ENCODE data around the gene IFI6.
"Not testable (repeated sequence)": the region's sequence is repeated elsewhere in the genome, so short reads cannot be mapped to it uniquely, and the experiment has no call there.

Gene IFI6, protein sequence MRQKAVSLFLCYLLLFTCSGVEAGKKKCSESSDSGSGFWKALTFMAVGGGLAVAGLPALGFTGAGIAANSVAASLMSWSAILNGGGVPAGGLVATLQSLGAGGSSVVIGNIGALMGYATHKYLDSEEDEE

DNA sequence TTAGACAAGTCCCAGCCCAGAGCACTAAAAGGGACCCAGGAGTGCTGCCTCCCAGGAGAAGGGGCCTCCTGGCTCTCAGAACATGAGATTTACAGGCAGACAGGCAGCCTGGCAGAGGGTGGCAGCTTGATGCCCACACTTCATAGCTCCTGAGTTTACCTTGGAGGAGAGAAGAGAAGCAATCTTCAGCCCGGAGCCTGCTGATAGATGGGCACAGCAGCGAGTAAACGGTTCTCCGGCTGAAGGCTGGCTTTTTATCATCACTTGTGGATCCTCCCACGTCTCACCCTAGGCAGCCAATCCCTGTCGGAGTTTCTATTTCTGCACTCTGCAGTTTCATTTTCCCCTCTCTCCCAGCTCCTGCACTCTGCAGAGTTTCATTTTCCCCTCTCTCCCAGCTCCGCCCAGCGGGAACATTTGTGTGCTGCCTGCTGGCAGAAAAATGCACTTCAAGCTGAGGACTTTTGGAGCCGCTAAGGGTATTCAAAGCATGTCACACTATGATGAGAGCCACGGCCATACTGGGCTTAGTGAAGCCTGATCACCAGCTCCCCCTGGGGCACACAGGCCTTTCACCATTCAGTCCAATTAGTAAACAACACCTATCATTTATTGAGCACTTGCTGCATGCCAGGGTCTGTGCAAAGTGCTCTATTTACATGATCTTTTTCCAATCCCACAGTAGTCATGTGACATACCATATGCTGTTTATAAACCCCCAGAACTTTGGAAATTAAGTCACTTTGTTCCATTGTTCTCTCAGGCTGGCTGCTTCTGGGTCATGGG lies at the start of gene IFI6:
IFI6 (minus strand) TSS at position 229 of the 786 bp plus-strand sequence. CDS start 2,878 bp downstream, outside the sequence.
- peak; percentile 97 for DNase-seq

DNA sequence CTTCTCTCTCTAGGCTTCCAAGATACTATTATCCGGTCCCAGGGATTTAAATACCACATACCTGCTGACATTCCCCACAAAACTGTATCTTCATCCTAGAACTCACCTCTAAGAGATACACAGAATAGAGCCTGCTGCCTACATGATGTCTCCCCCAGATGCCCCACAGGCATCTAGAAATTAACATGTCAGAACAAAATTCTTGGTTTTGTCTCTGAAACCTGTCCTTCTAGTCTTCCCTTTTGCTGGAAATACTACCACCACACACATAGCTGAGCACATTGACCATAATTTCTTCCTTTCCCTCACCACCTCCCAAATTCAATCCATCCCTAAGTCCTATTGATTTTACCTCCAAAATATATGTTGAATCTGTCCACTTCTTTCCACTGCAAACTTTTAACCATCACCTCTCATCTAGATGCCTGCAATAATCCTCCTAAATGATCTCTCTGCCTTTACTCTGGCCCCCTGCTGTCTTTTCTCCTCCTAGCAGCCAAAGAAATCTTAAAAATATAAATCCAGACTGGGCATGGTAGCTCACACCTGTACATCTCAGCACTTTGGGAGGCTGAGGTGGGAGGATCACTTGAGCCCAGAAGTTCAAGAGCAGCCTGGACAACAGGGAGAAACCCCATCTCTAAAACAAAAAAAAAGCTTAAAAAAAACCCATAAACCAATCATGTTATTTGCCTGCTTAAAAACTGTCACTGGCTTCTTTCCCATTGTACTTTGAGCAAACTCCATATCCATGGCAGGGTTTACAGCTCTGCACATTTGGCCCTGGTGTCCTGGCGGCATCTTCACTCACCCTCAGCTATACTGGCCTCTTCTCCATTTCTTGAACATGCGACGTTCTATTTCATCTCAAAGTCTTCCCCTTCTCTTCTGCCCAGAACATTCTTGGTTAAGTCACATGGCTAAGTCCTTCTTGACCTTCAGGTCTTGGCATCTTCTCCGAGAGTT lies 47.6 kb upstream of the IFI6 start:
- peak; percentile 56 for DNase-seq

DNA sequence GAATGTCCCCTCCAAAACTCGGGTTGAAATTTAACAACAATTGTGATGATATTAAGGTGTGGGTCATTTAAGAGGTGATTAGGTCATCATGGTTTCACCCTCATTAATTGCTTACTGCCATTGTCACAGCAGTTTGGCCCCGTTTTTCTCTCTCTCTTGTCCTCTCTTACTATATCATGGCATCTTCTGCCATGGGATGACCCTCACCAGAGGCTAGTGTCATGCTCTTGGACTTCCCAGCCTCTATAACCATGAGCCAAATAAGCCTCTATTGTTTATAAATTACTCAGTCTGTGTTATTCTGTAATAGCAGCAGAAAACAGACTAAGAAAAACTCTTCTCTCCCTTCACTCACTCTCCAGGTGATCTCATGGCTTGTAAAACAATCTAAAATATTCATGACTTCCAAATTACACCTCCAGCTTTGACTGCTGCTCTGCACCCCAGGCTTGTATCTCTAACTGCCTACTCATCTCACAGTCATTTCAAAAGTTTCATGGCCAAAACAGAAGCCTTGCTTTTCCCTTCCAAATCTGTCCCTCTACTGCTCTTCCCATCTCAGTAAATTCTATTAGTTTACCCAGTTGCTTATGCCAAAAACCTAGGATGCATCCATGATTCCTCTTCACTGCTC lies 44.4 kb upstream of the IFI6 start:
- no peak for DNase-seq

DNA sequence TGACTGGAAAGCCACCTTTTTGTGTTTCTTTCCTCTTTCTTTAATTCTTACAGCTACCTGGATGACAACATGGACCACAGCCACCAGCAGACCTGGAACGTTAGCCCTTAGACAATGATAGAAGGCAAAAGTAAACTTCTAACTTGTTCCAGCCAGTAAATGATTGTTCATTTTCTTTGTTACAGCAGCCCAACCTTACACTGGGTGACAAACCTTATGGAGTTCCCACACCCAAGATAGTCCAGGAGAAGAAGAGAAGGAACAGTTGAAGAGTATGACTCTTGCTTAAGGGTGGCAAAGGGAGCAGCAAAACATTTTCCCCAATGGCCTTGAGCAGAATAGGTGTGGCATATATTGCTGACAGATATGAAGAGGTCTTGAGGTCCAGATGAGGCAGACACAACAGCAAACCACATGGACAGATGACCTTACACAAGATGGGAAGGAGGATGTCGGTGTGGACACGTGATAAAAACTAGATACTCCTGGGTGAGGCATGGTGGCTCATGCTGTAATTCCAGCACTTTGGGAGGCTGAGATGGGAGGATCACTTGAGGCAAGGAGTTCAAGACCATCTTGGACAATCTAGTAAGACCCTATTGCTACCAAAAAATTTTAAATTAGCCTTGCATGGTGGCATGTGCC lies 42.0 kb upstream of the IFI6 start:
- DNase-seq = peak; percentile 18

DNA sequence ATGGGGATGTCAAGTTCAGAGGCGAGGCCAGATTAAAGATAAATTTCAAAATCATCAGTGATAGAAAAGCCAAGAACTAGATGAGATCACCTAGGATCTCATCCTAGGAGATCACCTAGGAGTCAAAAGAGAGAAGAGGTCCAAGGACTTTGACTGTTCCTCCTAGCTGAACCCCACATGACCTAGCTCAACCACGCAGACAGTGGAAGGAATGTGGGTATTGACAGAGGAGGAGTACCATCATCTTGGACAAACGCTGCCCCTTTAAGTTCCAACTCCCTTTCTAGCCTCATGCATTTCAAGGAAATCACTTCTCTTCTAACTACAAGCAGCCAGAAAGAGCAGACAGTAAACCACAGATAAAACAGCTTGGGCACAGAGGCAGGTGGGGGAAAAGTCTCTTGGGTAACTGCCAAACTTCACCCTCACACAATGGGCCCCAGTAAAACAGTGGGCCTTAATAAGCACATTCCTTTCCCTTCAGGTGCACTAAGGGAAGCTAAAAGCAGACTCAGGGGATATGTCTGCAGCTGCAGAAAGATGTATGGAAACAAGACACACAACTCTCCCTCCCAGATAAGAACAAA lies 41.2 kb upstream of the IFI6 start:
- DNase-seq = peak; percentile 85

DNA sequence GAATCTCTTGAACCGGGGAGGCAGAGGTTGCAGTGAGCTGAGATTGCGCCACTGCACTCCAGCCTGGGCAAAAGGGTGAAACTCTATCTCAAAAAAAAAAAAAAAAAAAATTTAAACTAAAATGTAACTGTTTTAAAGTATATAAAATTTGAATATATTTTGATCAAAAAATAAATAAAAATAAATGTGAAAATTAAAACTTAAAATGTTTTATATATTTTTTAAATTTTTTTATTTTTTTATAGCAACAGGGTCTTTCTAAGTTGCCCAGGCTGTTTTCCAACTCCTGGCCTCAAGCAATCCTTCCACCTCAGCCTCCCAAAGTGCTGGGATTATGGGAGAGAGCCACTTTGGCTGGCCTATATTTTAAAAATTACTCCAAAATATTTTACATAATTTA lies 38.6 kb upstream of the IFI6 start:
- DNase-seq = no peak

DNA sequence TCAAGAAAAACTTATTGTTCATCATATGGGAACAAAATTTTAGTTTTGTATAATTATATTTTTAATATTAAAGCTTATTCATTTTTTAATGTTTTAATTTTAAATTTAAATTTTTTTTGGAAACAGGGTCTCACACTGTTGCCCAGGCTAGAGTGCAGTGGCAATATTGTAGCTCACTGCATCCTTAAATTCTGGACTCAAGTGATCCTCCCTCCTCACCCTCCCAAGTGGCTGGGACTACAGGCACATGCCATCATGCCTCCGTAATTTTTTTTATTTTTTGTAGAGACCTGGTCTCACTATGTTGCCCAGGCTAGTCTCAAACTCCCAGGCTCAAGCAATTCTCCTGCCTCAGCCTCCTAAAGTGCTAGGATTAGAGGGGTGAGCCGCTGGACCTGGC lies 33.6 kb upstream of the IFI6 start:
- no peak for DNase-seq

DNA sequence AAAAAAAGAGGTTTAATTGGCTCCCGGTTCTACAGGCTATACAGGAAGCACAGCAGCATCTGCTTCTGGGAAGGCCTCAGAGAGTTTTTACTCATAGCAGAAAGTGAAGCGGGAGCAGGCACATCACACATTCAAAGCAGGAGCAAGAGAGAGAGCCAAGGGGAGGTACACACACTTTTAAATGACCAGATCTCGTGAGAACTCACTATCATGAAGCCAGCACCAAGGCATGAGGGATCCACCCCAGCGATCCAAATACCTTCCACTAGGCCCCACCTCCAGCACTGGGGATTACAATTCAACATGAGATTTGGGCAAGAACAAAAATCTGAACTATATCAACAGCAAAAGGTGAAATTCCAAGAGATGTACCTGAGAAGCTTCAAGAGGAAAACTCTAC lies 33.0 kb upstream of the IFI6 start:
- no peak for DNase-seq

DNA sequence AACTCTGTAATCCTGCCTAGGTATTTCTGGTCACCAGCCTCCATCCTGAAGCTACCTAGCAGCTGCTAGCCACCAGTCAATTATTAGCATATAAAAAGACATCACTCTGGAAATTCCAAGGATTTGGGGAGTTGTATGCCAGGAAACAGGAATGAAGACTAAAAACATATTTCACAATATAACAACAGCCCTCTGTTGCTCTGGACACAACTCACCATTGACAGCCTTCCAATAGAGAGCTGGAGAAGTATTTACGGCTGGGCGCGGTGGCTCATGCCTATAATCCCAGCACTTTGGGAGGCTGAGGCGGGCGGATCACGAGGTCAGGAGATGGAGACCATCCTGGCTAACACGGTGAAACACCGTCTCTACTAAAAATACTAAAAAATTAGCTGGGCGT lies 24.8 kb upstream of the IFI6 start:
- DNase-seq = not testable (repeated sequence)

DNA sequence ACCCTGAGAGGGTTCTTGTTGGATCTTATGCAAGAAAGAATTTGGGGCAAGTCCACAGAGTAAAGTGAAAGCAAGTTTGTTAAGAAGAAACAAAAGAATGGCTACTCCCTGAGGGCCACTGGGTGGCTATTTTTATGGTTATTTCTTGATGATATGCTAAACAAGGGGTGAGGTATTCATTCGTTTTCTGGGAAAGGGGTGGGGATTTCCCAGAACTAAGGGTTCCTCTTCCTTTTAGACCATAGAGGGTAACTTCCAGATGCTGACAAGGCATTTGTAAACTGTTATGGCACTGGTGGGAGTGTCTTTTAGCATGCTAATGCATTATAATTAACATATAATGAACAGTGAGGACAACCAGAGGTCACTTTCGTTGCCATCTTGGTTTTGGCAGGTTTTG lies 18.2 kb upstream of the IFI6 start:
- no peak for DNase-seq

DNA sequence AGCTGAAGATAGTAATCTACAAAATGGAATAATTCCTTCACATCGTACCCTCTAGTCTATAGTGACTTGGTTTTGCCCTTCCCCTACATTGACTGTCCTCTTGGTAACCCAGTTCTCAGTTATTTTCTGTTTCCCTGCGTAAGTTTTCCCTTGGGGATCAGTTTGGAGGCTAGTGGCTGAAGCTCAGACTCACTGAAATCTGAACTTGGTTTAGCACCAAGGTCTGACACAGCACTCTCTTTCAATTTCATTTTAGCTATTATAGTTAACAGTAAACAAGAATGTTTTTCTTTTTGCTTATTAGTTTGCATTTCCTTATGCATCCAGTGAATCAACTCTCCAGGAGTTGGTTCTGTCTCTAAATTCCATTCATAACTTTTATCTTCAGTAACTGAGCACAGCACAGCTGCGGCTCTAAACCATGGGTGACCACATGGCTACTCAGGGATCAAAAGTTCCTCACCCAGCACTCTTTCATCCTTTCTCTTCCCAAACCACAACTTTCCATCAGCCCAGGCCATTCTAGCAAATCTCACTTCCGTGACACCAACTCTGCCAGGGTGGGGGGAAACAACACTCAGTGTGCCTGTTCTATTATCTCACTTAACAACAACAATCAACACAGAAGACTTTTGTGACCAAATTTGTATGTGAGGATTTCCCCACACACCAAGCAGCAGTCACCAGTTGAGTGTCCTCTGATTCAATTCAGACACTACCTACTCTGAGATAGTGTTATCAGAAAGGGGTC lies 17.6 kb upstream of the IFI6 start:
- no peak for DNase-seq

DNA sequence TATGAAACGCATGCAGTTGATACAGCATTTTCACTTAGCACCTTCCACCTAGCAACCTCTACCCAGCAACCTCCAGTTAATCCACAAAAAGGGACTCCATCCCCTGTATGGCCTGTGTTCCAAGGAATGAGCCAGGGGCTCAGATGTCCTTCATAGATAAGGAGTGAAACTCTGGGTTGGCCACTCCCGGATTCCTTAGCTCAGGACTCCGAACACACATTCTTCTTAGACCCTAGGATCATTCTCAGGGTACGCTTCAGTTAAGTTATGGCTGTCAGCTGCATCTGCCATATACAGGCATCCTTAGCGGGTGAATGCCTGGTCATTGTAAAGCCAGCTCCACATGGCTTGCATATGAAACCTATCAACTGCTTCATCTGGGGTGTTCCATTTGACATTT lies 15.9 kb upstream of the IFI6 start:
- DNase-seq = no peak

DNA sequence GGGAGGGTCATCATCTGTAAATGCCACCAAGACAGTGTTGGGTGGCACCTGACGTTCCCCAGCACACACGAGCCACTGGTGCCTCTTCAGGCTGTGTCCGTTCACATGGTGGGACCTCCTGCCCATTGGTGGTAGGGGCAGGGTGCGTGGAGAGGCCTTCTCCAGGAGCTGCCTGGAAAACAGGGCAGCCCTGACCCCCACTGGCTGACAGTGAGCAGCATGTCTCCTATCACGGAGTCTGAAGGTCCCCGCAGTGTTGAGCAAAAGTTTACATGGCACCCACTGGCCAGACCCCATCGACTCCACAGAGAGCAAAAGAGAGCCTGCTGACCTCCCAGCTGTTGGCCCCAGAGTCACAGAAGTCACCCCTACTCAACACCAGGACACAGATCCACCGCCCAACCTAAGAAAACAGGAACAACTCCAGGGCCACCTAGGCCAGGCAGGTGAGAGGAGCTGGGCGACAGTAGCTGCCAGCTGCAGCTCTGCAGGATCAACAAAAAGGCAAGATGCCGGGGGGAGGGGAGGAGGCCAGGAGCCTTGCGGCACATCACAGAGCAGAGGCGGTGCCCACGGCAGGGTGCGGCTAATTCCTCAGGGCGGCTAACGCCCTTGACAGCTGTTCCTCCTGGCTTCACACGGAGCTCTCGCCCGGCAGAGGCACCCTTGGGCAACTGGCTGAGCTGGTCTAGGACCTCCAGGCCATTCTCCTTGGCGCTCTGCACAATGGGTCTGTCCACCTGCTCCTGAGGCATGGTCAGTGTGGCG lies 14.4 kb upstream of the IFI6 start:
- peak; percentile 87 for DNase-seq

DNA sequence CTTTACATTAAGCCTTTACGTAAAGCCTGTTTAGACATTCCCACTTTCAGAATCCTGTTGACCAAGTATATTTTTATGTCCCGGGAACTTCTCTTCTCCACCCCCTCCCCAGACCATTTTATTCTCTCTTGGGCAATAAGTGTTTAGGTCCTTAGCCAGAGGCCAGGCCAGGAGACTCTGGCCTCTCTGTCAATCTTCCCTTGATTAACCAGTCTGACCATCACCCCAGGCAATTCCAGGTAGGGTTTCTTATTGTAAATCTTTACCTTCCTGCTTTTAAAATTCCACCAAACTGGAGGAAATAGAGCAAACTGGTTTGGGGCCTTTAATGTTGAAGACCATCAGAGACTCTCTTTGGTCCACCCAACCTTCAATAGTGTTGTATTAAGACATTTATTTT lies 12.2 kb upstream of the IFI6 start:
- DNase-seq = no peak

DNA sequence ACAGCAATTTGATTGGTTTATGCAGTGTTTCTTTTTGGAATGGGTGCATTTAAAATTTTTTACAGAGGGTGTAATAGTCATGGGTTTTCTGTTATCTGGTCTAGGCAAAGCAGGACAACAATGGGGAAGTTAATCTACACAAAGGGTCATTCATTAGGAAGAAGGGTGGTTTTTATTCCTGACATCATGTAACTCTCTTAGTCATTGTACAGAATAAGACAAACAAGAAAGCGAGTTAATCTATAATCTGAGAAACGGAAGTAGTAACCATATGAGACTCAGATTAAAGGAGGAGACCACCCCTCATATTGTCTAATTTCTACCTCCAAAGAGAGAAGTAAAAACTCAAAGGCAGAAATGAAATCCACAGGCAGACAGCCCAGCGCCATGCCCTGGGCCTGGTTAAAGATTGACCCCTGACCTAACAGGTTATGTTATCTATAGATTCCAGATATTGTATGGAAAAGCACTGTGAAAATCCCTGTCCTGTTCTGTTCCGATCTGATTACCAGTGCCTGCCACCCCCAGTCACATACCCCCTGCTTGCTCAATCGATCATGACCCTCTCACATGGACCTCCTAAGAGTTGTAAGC lies 10.5 kb upstream of the IFI6 start:
- DNase-seq = no peak

DNA sequence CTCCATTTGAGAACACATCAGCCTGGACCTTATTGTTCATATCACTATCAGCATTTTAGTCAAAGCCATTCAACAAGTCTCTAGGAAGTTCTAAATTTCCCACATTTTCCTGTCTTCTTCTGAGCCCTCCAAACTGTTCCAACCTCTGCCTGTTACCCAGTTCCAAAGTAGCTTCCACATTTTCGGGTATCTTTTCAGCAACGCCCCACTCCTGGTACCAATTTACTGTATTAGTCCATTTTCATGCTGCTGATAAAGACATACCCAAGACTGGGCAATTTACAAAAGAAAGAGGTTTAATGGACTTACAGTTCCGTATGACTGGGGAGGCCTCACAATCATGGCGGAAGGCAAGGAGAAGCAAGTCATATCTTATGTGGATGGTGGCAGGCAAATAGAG lies 9.6 kb upstream of the IFI6 start:
- DNase-seq = not testable (repeated sequence)

DNA sequence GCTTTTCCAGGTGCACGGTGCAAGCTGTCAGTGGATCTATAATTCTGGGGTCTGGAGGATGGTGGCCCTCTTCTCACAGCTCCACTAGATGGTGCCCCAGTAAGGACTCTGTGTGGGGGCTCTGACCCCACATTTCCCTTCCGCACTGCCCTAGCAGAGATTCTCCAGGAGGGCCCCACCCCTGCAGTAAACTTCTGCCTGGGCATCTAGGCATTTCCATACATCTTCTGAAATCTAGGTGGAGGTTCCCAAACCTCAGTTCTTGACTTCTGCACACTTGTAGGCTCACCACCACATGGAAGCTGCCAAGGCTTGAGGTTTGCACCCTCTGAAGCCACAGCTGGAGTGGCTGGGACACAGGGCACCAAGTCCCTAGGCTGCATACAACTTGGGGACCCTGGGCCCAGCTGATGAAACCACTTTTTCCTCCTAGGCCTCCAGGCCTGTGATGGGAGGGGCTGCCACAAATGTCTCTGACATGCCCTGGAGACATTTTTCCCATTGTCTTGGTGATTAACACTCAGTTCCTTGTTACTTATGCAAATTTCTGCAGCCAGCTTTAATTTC lies 8.3 kb upstream of the IFI6 start:
- DNase-seq = not testable (repeated sequence)

DNA sequence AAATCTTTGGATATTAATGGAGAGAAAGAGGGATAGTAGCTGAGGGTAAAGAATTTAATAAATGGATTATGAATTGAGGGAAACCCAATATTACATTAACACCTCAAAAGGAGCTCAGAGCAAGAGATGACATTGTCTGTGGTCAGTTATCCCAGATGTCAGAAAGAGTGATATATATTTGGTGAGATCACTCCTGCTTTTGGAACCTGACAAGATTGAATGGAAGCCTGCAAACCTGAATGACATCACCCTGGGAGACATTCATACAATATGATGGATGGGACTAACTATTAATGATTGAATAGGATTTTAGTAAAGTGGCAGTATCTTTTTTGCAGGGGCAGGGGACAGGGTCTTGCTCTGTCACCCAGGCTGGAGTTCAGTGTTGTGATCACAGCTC lies 6.8 kb upstream of the IFI6 start:
- DNase-seq = no peak

DNA sequence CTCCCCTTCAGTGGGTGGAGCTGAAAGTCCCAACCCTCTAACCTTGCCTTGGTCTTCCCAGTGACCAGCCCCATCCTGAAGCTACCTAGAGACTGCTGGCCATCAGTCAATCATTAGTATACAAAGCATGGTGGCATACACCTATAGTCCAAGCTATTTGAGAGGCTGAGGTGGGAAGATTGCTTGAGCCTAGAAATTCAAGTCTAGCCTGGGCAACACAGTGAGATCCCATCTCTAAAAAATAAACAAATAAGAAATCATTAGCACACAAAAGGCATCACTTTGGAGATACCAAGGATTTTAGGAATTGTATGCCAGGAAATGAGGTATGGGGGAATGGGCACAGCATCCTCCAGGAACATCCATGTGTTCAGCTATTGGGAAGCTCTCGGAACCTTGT lies 4.4 kb upstream of the IFI6 start:
- DNase-seq = no peak

DNA sequence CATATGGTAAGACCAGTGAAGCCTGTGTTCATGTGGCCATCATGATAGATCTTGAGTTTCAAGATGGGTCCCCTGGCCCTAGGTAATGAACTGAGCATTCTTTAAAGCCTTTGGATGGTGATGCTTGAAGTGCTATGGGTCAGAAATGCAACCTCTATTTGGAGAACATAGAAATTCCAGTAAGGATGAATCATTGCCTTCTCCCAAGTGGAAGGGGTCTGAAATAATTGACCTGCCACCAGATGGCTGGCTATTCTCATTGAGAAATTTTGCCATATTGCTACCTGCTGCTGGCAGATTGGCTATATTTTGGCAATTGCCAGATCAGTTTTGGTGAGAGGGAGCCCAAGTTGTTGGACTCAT lies 739 bp upstream of the IFI6 start:
- no peak for DNase-seq
